HG03439 (cell line): ENCODE measurements around the gene PSMD1.

Source experiments
- ATAC-seq: cut with Tn5 transposase; IDR thresholded peaks from one replicate; pipeline ENCODE4 v1.9.1; 2021; ENCODE audit warnings: mild to moderate bottlenecking, moderate library complexity; ENCODE audit not compliant: unreplicated experiment

PSMD1 gene

GRCh38 chr2:231034291-231034882, 22.3 kb upstream of the PSMD1 start:
- no peak for ATAC-seq

- no peak for ATAC-seq
Measured at GRCh38 chr2:231036131-231036530, 20.5 kb upstream of the PSMD1 start.

GRCh38 chr2:231036578-231037106, 20.0 kb upstream of the PSMD1 start:
- ATAC-seq, result no peak

GRCh38 chr2:231037202-231037730, 19.4 kb upstream of the PSMD1 start, which contains the start of gene C2orf72:
C2orf72 (plus strand) TSS chr2:231037523; CDS start chr2:231037566, 43 bp downstream.
- no peak for ATAC-seq

- no peak for ATAC-seq
Measured at GRCh38 chr2:231037731-231038482, 18.8 kb upstream of the PSMD1 start.

GRCh38 chr2:231038483-231039293, 18.0 kb upstream of the PSMD1 start:
- no peak for ATAC-seq

- ATAC-seq, result no peak
Measured at GRCh38 chr2:231039294-231039664, 17.4 kb upstream of the PSMD1 start.

GRCh38 chr2:231039821-231040364, 16.8 kb upstream of the PSMD1 start:
- no peak for ATAC-seq

GRCh38 chr2:231041061-231041689, 15.5 kb upstream of the PSMD1 start:
- ATAC-seq, result no peak

GRCh38 chr2:231043796-231044195, 12.9 kb upstream of the PSMD1 start:
- ATAC-seq, result no peak

GRCh38 chr2:231046916-231047273, 9.8 kb upstream of the PSMD1 start:
- no peak for ATAC-seq

- no peak for ATAC-seq
Measured at GRCh38 chr2:231047274-231047922, 9.3 kb upstream of the PSMD1 start.

GRCh38 chr2:231047923-231048915, 8.4 kb upstream of the PSMD1 start:
- ATAC-seq, result no peak

- ATAC-seq, result no peak
Measured at GRCh38 chr2:231049286-231050017, 7.2 kb upstream of the PSMD1 start.

GRCh38 chr2:231050018-231050901, 6.4 kb upstream of the PSMD1 start:
- no peak for ATAC-seq

GRCh38 chr2:231051116-231051515, 5.6 kb upstream of the PSMD1 start:
- no peak for ATAC-seq
